ENCODE measurements around the gene ANTXR1.

DNA sequence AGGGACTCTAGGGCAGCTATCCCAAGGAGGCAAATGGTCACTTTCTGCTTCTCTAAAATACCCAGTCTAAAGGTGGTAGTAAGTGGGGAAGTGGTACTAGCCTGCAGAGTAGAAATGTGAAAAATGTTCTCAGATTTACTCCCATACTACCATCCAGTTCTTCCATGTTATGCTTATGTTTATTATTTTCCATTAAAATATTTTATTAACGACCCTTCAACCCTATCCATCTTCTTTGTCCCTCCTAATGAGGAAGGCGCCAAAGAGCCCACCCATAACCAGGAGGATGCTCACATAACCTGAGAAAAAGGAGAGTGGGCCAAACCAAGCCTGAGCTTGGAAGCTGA is 153.5 kb downstream of the ANTXR1 start:
- no peak for TF ChIP-seq JUND (IDR thresholded peaks at IDR 0.05; ENCODE audit: low read length)
- TF ChIP-seq POLR2AphosphoS5 (IDR thresholded peaks at IDR 0.05; ENCODE audit: low read depth, low read length), result no peak
- no peak for TF ChIP-seq POLR2A (IDR thresholded peaks at IDR 0.05; ENCODE audit: control extremely low read depth in 1 of 2, low read depth in 2 of 2, low read length in 2 of 2)
- TF ChIP-seq RXRA (IDR thresholded peaks at IDR 0.05; ENCODE audit: insufficient read depth, low read depth, low read length), result no peak
- no peak for TF ChIP-seq PHF8 (conservative IDR thresholded peaks at IDR 0.05; ENCODE audit: low read depth, low read length)
- TF ChIP-seq, protein P1, sequence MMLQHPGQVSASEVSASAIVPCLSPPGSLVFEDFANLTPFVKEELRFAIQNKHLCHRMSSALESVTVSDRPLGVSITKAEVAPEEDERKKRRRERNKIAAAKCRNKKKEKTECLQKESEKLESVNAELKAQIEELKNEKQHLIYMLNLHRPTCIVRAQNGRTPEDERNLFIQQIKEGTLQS (IDR thresholded peaks at IDR 0.05; ENCODE audit: insufficient read depth, low read depth, low read length), result no peak
- no peak for TF ChIP-seq NANOG (IDR thresholded peaks at IDR 0.05; ENCODE audit: insufficient read depth, low read depth, low read length, poor library complexity, severe bottlenecking)
- TF ChIP-seq, protein P2, sequence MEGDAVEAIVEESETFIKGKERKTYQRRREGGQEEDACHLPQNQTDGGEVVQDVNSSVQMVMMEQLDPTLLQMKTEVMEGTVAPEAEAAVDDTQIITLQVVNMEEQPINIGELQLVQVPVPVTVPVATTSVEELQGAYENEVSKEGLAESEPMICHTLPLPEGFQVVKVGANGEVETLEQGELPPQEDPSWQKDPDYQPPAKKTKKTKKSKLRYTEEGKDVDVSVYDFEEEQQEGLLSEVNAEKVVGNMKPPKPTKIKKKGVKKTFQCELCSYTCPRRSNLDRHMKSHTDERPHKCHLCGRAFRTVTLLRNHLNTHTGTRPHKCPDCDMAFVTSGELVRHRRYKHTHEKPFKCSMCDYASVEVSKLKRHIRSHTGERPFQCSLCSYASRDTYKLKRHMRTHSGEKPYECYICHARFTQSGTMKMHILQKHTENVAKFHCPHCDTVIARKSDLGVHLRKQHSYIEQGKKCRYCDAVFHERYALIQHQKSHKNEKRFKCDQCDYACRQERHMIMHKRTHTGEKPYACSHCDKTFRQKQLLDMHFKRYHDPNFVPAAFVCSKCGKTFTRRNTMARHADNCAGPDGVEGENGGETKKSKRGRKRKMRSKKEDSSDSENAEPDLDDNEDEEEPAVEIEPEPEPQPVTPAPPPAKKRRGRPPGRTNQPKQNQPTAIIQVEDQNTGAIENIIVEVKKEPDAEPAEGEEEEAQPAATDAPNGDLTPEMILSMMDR (IDR thresholded peaks at IDR 0.05; ENCODE audit: control extremely low read depth in 1 of 3, insufficient read depth in 1 of 3, low read depth in 1 of 3, low read length in 3 of 3), result no peak
- TF ChIP-seq TBP (IDR thresholded peaks at IDR 0.05; ENCODE audit: low read depth, low read length), result no peak

Data from H1 (cell line).